ENCODE measurements around the gene LDLRAD3. TPM values are rescaled to one million over a fixed set of nuclear protein-coding genes. Genes with fewer than 3 reads are reported as not detected.

Gene LDLRAD3
- polyA plus RNA-seq, 3 donors, result 7.3 to 14.1 (median 10.4) TPM

DNA sequence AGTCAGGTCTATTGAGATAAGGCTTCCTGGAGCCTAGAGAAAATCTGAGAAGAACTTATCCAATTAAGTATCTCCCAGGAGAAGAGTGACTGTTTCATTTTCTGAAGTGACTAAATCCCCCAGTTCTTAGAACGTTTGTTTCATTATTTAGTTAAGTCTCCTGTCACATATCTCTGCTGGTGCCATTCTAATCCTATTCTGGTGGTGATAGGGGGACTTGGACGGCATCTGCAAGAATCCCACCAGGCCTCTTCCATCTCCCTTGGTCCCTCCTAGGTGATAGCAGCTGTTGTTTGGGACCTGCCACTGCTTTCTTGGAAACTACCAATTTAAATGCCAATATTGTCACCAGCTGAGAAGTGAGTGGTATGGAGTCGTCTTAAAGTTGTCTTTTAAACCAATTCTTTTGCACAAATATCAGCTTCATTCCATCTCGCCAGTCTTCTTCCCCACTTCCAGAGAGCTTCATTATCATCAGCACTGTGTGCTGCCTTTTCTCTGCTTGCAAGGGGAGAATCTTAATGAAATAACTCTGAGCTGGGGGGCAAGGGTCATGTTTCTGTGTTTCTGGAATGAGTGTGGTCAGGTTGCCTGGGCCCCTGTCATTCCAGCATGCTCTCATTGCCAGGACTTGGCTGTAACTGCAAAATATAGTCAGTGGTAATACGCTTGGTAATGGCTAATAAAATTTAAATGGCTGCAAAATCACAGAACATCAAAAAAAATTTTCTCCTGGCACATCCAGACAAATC is 104.8 kb downstream of the LDLRAD3 start:
- Histone ChIP-seq H3K4me2 (replicated peaks; ENCODE audit: extremely low read depth, low read length, poor library complexity, severe bottlenecking) (no peak overlapping the region), H3K9ac (ENCODE audit: insufficient read depth, low read length, poor library complexity, severe bottlenecking) (no peak overlapping the region), H3K4me1 (ENCODE audit: control insufficient read depth in 1 of 2, insufficient read depth in 2 of 2, low read length in 2 of 2) (no peaks in the 10 kb centered on the region), H3K36me3 (replicated peaks in 1 of 2; ENCODE audit: control insufficient read depth in 1 of 2, insufficient read depth in 2 of 2, low read length in 2 of 2) (no peaks in the 10 kb centered on the region), H4K20me1 (ENCODE audit: insufficient read depth, low read length) (no peaks in the 10 kb centered on the region), H3K4me3 (replicated peaks in 1 of 3; ENCODE audit: low read depth in 2 of 3, low read length in 3 of 3) (no peak overlapping the region), H3K27me3 (ENCODE audit: control insufficient read depth in 2 of 2, insufficient read depth in 2 of 2, low read length in 2 of 2) (no peaks in the 10 kb centered on the region), H3K79me2 (ENCODE audit: insufficient read depth, low read length) (no peaks in the 10 kb centered on the region), H2AFZ (ENCODE audit: insufficient read depth, low read depth, low read length, poor library complexity, severe bottlenecking) (no peak overlapping the region), H3K9me3 (replicated peaks in 1 of 2; ENCODE audit: control insufficient read depth in 1 of 2, insufficient read depth in 1 of 2, low read length in 2 of 2) (no peaks in the 10 kb centered on the region), H3K27ac (ENCODE audit: low read depth in 1 of 2, low read length in 2 of 2) (no peak overlapping the region)
- TF ChIP-seq, protein P1, sequence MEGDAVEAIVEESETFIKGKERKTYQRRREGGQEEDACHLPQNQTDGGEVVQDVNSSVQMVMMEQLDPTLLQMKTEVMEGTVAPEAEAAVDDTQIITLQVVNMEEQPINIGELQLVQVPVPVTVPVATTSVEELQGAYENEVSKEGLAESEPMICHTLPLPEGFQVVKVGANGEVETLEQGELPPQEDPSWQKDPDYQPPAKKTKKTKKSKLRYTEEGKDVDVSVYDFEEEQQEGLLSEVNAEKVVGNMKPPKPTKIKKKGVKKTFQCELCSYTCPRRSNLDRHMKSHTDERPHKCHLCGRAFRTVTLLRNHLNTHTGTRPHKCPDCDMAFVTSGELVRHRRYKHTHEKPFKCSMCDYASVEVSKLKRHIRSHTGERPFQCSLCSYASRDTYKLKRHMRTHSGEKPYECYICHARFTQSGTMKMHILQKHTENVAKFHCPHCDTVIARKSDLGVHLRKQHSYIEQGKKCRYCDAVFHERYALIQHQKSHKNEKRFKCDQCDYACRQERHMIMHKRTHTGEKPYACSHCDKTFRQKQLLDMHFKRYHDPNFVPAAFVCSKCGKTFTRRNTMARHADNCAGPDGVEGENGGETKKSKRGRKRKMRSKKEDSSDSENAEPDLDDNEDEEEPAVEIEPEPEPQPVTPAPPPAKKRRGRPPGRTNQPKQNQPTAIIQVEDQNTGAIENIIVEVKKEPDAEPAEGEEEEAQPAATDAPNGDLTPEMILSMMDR (IDR thresholded peaks at IDR 0.05), result no peak
- Mint-ChIP-seq H3K4me1 (no peaks in the 10 kb centered on the region), H3K27ac (no peak overlapping the region), H3K36me3 (peaks cover 6 to 9% of the 10 kb centered on the region in 2 donors), H3K9me3 (peaks cover 0 to 5% (median 1%) of the 10 kb centered on the region in 7 donors), H3K4me3 (no peak overlapping the region), H3K27me3 (ENCODE audit: low read depth in 3 of 3) (peaks cover 0 to 4% (median 1%) of the 10 kb centered on the region in 3 donors)
- no CpG with 5 or more reads among the region's 5 CpGs for WGBS (ENCODE audit: insufficient coverage)
- no peak for DNase-seq
- intact Hi-C loops (cut with micrococcal nuclease), result no loop called here

DNA sequence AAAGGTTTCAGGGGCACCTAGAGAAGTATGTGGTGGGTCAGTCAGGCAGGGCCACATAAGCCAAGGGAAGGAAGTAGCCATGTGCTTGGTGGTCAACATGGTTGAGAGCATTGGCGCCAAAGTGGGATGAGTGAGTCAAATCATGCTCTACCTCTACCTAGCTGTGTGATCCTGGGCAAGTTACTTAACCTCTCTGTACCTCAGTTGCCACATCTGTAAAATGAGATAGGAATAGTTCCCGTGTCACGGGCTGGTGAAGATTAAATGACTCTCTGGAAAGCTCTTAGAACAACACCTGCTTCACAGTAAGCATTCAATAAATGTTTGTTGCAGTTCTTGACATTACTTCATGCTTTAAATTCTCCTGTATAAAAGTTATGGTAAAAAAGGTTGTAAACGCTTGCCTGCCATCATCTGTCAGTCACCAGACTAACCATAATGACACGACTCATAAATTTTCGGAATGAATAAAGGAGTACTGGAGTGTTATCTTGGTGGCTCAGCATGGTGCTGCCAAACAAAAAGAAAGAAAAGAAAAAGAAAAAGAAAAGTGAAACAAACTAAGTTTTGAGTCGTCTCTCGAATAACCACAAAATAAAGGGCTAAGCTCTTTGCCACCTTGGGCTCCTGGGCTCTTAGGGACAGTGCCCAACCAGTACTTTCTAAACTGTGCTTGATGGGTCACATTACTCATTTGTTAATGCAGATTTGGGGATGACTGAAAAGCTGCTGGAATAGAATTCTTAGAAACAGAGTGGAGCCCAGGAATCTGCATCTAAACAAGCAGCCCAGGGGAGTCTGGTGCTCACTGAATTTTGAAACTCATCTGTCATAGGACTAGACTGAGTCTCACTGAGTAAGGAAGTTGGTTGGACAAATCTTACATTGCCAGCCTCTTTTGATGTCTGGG is 107.6 kb downstream of the LDLRAD3 start:
- Mint-ChIP-seq H3K27me3 (ENCODE audit: low read depth in 3 of 3) (peaks cover 0 to 2% (median 1%) of the 10 kb centered on the region in 3 donors), H3K9me3 (peaks cover 0 to 4% (median 2%) of the 10 kb centered on the region in 7 donors), H3K4me3 (no peak overlapping the region), H3K27ac (no peak overlapping the region), H3K4me1 (no peaks in the 10 kb centered on the region), H3K36me3 (peaks cover 2 to 6% of the 10 kb centered on the region in 2 donors)
- Histone ChIP-seq H3K79me2 (ENCODE audit: insufficient read depth, low read length) (no peaks in the 10 kb centered on the region), H3K4me2 (replicated peaks; ENCODE audit: extremely low read depth, low read length, poor library complexity, severe bottlenecking) (no peak overlapping the region), H3K9ac (ENCODE audit: insufficient read depth, low read length, poor library complexity, severe bottlenecking) (no peak overlapping the region), H3K27me3 (ENCODE audit: control insufficient read depth in 2 of 2, insufficient read depth in 2 of 2, low read length in 2 of 2) (no peaks in the 10 kb centered on the region), H2AFZ (ENCODE audit: insufficient read depth, low read depth, low read length, poor library complexity, severe bottlenecking) (no peak overlapping the region), H3K4me1 (ENCODE audit: control insufficient read depth in 1 of 2, insufficient read depth in 2 of 2, low read length in 2 of 2) (no peaks in the 10 kb centered on the region), H3K9me3 (replicated peaks in 1 of 2; ENCODE audit: control insufficient read depth in 1 of 2, insufficient read depth in 1 of 2, low read length in 2 of 2) (no peaks in the 10 kb centered on the region), H3K27ac (ENCODE audit: low read depth in 1 of 2, low read length in 2 of 2) (no peak overlapping the region), H3K4me3 (replicated peaks in 1 of 3; ENCODE audit: low read depth in 2 of 3, low read length in 3 of 3) (no peak overlapping the region), H3K36me3 (replicated peaks in 1 of 2; ENCODE audit: control insufficient read depth in 1 of 2, insufficient read depth in 2 of 2, low read length in 2 of 2) (no peaks in the 10 kb centered on the region), H4K20me1 (ENCODE audit: insufficient read depth, low read length) (peaks cover 3% of the 10 kb centered on the region)
- TF ChIP-seq, protein P1 (IDR thresholded peaks at IDR 0.05), result no peak
- intact Hi-C loops (cut with micrococcal nuclease), result no loop called here
- WGBS (ENCODE audit: insufficient coverage), result 80% methylated on average over 1 of the region's 8 CpGs
- no peak for DNase-seq
